GM18517 (cell line): Measurements from ENCODE around the gene CCDC34.
"Not testable (repeated sequence)": the region's sequence is repeated elsewhere in the genome, so short reads cannot be mapped to it uniquely, and the experiment has no call there.

Experiments used
- ATAC-seq: cut with Tn5 transposase; IDR thresholded peaks from one replicate; pipeline ENCODE4 v1.9.1; 2021; ENCODE audit warnings: mild to moderate bottlenecking, moderate library complexity; ENCODE audit not compliant: unreplicated experiment

CCDC34 gene

DNA sequence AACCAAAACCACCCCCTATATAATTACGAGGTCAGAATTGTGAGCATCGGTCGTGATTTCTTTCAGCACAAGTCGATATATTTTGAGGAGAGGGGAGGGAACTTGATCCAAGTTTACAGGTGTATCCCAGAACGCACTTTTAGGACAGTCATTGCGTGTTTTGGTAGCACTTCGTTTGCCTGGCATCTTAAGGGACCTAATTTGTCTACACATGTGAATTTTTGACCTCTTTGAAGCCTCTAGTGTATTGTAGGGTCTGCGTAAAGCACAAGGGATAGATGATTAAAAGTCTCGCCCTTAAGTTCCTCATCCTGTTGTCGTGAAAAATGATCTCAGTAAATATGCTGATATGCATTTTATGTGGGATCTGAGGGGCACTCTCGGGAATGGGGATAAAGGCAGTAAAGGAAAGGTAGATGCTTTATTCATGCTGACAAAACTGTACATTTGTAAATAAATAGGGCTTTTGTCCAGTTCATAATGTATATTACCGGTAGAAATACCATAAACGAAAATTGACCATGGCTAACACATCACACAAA is 632 bp upstream of the CCDC34 start:
- no peak for ATAC-seq

DNA sequence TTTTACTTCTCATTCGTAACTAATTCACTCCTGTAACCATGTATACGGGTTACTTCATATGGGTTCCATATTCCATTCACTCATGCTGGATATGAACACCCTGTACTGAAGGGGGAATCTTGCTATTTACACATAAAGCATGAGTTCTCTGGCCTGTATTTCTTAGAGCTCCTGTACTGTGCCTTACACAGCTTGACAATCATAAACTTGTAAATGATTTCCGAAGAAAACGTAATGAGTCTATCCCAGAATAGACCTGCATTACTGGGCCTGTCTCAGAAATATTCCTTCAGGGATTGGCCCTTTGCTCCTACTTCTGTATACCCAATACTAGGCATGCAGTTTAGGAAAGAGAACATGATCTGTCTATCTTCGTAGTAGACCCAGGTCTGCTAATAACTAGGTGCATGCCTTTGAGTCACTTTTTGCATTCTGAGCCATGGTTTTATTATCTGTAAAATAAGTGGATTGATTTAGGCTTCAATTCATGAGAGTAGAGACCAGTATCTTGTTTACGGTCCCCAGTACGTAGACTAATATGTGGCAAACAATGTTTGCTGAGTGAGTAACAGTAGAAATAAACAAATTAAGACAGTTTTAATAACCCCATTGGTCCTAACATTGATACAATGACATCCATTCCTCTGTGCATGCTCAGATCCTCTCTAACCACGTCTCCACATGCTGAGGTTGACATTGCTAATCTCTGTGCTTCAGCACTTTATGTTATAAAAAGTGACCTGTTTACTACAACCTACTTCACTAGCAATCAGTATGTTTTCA is 1.2 kb downstream of the CCDC34 start:
- no peak for ATAC-seq

DNA sequence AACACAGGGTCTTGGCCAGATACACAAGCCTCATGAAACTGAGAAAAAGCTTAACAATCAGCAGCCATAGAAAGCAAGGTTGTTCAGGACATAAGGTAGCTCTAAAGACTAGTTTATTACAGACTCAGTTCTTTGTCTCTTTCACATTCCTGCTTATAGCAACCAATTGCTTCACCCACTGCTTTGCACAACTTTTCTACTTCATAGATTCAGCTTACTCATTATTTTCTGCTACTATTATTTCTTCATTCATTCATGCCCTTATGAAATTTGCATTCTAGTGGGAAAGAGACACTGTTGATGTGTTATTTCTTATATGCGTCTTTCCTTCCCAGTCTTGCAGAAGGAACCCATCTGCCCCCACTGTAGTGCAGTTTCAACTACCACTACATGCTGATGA is 4.7 kb downstream of the CCDC34 start:
- ATAC-seq = no peak

DNA sequence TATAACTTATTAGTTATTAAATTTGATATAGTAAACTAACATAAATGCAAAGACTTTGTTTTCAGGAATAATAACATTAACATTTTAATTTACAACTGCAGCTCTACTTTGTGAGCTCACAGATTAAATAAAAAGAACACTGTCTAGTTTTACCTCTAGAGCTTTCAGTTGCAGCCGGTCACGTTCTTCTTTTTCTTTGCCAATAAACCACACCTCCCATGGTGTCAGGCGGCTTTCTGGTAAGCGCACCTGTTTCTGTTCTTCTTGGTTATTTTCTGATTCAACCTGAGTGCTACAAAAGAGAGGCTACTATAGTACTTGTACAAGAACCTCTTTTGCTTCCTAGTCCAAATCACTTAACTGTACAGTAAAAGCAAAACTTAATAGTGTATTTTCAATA is 5.8 kb downstream of the CCDC34 start:
- ATAC-seq = no peak

DNA sequence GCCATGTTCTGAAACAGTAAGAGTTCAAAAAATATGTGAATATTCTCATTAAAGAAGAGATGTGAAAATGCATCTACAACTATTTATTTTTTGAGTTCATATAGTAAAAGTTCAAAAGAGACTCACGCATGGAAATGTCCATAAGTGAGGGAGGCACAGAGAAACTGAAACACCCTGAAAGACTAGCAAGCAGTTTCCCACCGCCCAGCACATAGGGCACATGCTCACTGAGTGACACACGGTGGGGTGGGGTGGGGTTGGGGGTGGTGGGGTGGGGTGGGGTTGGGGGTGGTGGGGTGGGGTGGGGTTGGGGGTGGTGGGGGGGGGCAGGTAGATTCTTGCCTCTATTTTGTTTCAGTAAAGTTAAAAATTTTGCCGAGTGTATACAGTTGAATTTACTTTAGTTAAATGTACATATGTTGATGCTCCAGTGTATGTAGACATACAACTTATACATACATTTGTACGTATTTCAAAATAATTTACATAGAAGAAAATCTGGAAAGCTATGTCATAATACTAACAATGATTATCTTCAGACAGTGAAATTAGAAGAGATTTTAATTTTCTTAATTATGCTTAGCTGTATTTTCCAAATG is 6.3 kb downstream of the CCDC34 start:
- ATAC-seq = no peak

DNA sequence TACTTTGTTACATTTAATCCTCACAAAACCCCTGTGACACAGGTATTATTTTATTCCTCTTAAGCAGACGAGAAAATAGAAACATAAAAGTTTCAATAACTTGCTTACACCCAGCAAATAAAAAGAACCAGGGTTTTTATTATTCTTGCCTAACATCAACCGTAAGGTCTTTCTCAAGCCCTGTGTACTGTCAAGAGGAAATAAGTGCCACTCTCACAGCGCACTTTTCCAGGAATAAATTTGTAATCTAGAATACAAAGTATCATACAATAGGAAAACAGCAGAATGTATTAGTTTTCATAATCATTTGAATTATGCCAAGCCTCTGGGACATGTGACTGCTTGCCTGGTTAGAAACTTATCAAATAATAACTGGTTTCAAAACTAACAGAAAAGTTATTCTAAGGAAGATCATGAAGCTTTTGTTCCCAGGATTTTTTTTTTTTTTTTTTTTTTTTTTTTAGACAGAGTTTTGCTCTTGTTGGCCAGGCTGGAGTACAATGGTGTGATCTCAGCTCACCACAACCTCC is 7.4 kb downstream of the CCDC34 start:
- no peak for ATAC-seq

DNA sequence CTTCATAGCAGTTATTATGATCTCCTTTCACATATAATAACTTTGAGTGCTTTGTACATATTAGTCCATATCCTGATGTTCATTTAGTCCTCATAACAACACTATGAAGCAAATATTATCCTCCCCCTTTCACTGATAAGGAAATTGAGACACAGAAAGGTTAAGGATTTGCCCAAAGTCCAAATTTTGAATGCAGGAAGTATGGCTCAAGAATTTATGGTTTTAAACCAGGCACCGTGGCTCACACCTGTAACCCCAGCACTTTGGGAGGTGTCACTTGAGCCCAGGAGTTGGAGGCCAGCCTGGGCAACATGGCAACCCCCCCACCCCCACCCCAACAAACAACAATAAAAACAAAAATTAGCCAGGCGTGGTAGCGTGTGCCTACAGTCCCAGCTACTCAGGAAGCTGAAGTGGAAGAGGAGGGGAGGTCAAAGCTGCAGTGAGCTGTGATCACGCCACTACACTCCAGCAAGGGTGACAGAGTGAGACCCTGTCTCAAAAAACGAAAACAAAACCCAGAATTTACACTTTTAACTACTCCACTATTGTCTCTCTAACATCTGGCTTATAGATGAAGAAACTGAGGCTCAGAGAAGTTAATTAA is 8.6 kb downstream of the CCDC34 start:
- no peak for ATAC-seq

DNA sequence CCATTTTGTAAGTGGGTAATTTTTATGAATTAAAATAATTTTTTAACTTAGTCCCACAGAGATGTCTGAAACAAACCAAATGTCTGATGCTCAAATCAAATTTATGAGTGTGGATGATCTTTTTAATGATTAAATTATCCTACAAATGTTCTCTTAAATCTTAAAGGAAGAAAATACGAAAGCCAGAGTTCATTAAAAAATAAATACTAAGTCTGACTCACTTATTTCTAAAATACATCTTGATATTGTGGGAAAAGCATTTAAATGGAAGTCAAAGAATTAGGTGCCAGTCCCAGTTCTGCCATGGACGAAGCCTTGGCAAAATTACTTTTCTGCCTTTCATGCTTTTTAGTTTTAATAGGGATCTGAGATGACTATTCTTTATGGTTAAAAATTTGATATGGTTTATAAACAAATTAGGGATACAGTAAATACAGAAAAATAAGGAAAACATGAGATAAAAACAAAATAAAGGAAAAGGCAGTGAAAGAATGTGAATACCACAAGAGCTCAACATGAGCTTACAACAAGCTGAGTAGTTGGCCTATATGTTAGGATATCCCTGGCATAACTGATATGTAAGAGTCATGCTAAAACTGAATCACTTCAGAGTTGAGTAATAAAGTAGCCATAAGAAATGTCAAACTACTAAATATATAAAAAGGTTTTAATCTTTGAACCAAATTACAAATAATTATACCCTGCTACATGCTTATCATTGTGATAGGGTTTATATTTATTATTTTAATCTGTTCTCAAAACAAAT is 9.2 kb downstream of the CCDC34 start:
- no peak for ATAC-seq

DNA sequence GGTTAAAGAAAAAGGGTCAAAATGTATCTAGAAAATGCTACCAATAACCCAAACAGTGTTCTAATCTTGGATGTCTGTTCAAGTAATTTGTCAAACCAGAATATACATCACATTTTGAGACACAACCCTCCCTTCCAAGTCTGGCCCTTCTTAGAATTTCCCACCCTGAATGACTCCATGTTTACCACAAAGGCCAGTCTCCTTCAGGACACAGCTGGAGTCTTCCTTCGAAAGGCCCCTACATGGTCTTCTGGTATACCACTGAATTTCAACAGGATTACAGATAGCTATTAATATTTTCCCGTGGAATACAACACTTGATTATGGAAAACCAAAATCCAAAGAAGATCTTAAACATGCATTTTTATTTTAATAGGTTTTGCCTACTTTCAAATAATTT is 10.2 kb downstream of the CCDC34 start:
- no peak for ATAC-seq

DNA sequence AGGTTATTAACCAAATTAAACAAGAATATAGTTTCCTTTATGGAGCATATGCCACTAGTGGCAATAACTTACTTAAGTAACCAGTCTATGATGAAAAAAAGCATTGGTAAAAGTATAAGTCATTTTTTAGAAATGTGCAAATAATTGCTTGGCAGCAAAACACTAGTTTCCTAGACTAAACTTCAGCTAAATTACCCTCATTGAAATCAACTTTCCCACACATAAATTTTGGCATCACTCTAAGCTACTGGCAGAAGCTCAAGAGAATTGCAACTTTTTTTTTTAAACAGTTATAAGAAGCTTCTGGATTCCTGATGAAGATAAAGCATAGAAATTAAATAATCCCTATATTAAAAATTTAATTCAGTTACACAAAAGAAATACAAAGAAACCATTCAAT is 12.5 kb downstream of the CCDC34 start:
- no peak for ATAC-seq

DNA sequence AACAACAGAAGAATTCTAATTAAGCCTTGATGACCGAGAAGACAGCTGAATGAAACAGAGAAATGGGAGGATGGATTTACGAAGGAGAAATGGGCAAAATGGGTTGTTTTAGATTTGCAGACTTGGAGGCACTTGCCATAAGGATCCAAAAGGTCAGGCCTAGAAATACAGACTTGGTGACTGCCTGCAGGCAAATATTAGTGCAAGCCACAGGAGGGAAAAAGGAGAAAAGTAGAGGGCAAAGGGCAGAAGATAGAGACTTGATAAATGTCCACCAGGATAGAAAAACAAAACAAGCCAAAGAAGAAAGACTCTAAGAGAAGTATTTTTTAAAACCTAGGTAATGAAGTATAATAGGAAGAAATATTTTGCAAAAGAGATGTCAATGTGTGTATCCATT is 13.1 kb downstream of the CCDC34 start:
- no peak for ATAC-seq

DNA sequence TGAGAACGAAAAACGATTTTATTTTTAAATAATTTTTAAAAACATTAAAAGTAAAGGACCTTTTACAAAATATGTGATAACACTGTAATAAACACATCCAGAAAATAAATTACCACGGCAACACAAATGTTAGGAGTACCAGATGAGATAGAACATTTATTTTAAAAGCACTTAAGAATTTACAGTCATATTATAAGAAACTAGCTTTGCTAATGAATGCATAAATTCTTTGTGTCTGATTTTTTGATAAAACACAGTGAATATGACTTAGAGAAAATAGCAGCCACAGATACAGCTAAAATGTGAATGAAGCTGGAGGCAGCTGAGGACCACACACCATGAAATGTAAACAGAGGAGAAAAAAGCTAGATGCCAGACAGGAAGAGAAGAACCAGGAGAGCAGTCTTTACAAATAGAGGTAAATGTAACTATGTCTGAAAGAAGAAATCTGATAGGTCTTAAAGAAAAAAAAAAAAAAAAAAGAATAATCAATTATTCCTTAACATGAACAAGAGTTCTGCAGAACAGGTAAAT is 14.6 kb downstream of the CCDC34 start:
- no peak for ATAC-seq

DNA sequence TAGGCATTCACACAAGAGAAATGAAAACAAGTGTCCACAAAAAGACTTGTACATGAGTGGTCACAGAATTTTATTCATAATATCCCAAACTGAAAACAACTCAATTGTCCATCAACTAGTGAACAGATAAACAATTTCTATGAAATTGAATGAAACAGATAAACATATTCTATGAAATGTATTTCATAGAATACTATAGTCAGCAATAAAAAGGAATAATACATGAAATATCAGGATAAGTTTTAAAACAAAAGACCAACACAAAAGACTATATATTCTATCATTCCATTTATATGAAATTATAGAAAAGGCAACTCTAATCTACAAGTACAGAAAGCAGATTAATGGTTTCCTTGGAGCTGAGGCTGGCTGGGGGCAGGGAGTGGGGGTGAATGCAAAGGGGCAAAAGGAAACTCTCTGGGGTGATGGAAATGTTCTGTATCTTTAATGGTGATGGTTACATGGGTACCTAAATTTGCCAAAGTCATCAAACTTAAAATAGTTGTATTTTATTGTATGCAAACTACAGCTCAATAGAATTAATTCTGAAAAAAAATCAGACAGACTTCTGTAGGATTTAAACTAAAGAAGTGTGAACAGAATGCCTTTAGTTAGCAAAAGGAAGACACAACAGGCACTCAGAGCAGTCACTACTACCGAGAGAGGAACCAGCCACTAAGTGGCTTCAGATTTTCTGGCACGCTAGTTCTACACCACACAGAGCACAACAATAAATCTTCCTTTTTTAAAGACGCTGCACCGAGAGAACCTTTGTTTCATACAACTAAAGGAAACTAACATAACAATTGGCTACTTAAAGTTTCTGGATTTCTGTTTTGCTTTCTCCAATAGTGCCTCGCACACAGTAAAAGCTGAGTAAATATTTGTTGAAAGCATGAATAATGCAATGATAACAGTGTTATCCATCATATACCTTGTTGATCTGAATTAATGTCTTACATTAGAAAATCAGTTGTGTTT is 15.4 kb downstream of the CCDC34 start:
- ATAC-seq = no peak

DNA sequence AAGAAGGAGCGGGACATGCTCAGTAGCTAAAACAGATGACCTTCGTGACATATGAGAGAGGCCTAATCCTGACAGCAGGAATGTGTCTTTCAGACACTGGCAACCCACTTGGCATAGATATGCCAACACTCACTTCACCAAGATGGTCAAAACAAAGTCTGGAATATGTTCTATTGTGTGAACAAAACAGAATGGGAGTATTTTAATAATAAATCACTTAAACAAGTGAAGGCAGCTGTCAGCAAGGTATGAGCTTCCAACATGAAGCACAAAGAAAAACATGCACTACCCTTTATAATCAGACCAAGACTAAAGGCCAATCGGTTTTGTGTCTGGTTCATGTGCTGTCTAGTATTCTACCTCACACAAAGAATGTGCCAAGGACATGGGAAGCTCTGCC is 23.1 kb downstream of the CCDC34 start:
- ATAC-seq = no peak

DNA sequence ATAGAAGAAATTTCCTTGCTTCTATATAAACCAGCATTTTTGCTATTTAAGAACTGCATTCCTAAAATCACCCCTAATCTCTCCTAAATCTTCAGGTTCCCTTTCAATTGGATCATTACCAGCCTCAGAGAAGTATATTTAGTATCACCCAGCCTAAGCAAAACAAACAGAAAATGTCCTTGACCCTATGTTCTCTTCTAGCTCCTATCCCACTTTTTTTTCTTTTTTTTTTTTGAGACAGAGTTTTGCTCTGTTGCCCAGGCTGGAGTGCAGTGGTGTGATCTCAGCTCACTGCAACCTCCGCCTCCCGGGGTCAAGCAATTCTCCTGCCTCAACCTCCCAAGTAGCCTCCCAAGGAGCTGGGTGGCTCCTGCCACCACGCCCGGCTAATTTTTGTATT is 28.3 kb downstream of the CCDC34 start:
- not testable (repeated sequence) for ATAC-seq

DNA sequence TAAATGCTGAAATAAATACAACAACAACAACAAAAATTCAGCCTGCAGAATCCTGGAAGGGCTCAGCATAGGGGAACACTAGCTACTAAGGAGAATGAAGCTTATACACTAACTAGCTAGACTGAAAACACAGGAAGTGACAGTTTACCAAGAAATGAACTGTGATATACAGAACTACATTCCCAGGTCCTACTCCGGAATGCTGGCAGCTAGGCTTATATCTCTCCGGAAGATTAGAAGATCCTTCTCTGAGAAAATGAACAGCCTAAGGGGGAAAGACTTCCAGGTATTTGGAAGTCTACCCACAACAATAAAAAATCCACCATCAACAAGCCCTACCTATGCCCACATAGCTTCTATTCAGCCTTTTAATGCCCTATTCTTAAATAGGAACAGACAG is 31.0 kb downstream of the CCDC34 start:
- no peak for ATAC-seq

DNA sequence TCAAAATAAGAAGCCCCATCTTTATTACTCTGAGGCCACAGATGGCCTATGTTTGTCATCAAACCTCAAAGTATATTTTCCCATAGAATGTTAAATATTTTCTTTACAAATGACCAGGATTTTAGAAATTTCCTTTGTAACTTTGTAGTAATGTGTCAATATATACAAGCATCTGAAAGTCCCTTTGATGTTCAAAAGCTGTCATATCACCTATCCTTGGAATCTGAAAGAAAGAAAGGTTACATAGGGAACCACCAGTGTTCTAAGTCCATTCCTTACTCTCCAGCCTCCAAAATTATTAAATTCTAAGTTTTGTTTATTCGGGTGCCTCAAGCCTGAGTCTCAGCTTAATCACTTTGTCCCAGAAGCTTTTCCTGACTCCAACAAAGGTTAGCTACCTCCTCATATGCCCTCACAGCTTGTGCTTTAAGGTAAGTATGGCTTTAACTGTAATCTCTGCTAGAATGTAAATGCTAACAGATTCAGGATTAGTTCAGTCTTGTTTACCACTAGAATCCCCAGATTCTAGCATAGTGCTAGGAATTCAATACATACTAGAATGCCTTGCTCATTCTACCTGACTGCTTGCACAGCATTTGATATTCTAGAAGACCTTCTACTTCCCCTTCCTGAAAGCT is 32.3 kb downstream of the CCDC34 start:
- no peak for ATAC-seq

DNA sequence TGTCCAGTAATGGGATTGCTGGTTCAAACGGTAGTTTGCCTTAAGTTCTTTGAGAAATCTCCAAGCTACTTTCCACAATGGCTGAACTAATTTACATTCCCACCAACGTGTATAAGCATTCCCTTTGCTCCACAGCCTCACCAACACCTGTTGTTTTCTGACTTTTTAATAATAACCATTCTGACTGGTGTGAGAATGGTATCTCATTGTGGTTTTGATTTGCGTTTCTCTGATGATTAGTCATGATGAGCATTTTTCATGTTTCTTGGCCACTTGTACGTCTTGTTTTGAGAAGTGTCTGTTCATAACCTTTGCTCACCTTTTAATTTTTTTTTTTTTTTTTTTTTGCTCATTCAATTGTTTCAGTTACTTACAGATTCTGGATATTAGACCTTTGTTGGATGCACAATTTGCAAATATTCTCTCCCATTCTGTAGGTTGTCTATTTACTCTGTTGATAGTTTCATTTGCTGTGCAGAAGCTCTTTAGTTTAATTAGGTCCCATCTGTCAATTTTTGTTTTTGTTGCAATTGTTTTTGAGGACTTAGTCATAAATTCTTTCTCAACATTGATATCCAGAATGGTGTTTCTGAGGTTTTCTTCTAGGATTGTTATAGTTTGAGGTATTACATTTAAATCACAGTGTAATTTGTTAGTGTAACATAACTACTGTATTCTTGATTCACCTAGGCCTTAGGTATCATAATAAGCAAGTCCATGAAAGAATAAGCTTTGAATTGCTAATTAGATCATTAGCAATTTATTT is 33.0 kb downstream of the CCDC34 start:
- no peak for ATAC-seq
